HCT116 (cell line): Measurements from ENCODE around the gene TMEM14A. TPM values are rescaled to one million over a fixed set of nuclear protein-coding genes. Genes with fewer than 3 reads are reported as not detected.

Experiments
- ATAC-seq: fragments of 200-7000 bp; cut with Tn5 transposase; 2 replicates; pipeline ENCODE4 v1.9.1; 2020; ENCODE audit warnings: mild to moderate bottlenecking, moderate library complexity
- BruUV-seq: library from RNA; stranded (reverse); fragments of 400-500 nt; replicated peaks from 2 replicates; lab custom pipeline; 2021; lab: Mats Ljungman, UMichigan
- CTCF ChIA-PET: fragments of 300-600 bp; sonication (Branson Sonifier 250); formaldehyde crosslinking; loops from one replicate; lab custom pipeline; 2021; ENCODE audit warnings: antibody characterized with exemption; lab: Charles Lee
- POLR2A ChIA-PET: fragments of 300-600, 350-600 bp; sonication (Branson Sonifier 250); formaldehyde crosslinking; loops from one replicate; lab custom pipeline; 2021; ENCODE audit warnings: antibody characterized with exemption; lab: Charles Lee
- RAD21 ChIA-PET, 2 experiments: fragments of 300-600 bp; sonication (Branson Sonifier 250); formaldehyde crosslinking; loops; one replicate each; lab custom pipeline; 2023; ENCODE audit warnings: low total read pairs in 2 of 2; ENCODE audit not compliant: uncharacterized antibody in 2 of 2, unreplicated experiment in 2 of 2, low non-redundant PET in 1 of 2; lab: Charles Lee
- DNase-seq: peaks from one replicate; pipeline ENCODE4 v3.0.0-alpha.2; 2010; ENCODE audit warnings: low read depth, low spot score
- H2AFZ ChIP-seq: fragments of 200-600 bp; shearing (Covaris generic), sonication (generic); 2 replicates; pipeline ENCODE4 v1.6.1; 2017; ENCODE audit warnings: low read depth, mixed run types, mixed read lengths, antibody characterized with exemption, low read length; ENCODE audit not compliant: poor library complexity, severe bottlenecking
- H3K27ac ChIP-seq: 2 replicates; pipeline ENCODE4 v1.5.1; 2012; ENCODE audit warnings: low read depth, low read length
- H3K27me3 ChIP-seq: fragments of 200-600 bp; sonication (generic); 2 replicates; pipeline ENCODE4 v1.6.1; 2016; ENCODE audit warnings: mixed run types, low read length, mixed read lengths; ENCODE audit not compliant: insufficient read depth
- H3K36me3 ChIP-seq, 2 experiments: fragments of 200-500 bp in 1 of 2; fragments of 200-600 bp in 1 of 2; sonication (Bioruptor generic) in 1 of 2; sonication (generic) in 1 of 2; 2 replicates each; pipeline versions ENCODE4 v1.5.1 to v1.6.1; 2014 to 2016; ENCODE audit warnings: low read length in 2 of 2, inconsistent platforms in 1 of 2, mixed read lengths in 1 of 2, mixed run types in 1 of 2; ENCODE audit not compliant: insufficient read depth in 2 of 2, control insufficient read depth in 1 of 2
- H3K4me1 ChIP-seq, 2 experiments: fragments of 200-600 bp in 1 of 2; sonication (generic) in 1 of 2; 2 replicates each; pipeline versions ENCODE4 v1.5.1 to v1.6.1; 2012 to 2017; ENCODE audit warnings: low read length in 2 of 2, inconsistent platforms in 1 of 2, mild to moderate bottlenecking in 1 of 2, mixed read lengths in 1 of 2, mixed run types in 1 of 2, moderate library complexity in 1 of 2; ENCODE audit not compliant: insufficient read depth in 2 of 2, control insufficient read depth in 1 of 2
- H3K4me2 ChIP-seq: fragments of 200-600 bp; sonication (generic); 2 replicates; pipeline ENCODE4 v1.6.1; 2017; ENCODE audit warnings: mixed run types, low read length, mixed read lengths
- H3K4me3 ChIP-seq, 2 experiments: fragments of 200-600 bp in 1 of 2; sonication (generic) in 1 of 2; replicated peaks in 1 of 2; 2 replicates each; pipeline ENCODE4 v1.5.1; 2011 to 2016; ENCODE audit warnings: low read length in 2 of 2, control low read depth in 1 of 2, low read depth in 1 of 2, mild to moderate bottlenecking in 1 of 2, mixed read lengths in 1 of 2, mixed run types in 1 of 2
- H3K79me2 ChIP-seq: fragments of 200-600 bp; sonication (generic); 2 replicates; pipeline ENCODE4 v1.6.1; 2017; ENCODE audit warnings: mild to moderate bottlenecking, mixed run types, low read length, moderate library complexity, mixed read lengths; ENCODE audit not compliant: insufficient read depth
- H3K9ac ChIP-seq: fragments of 200-600 bp; sonication (generic); 2 replicates; pipeline ENCODE4 v1.6.1; 2016; ENCODE audit warnings: low read length, mixed read lengths
- H3K9me2 ChIP-seq: fragments of 200-600 bp; sonication (generic), shearing (Covaris generic); 2 replicates; pipeline ENCODE4 v1.6.1; 2017; ENCODE audit warnings: mixed run types, mild to moderate bottlenecking, moderate library complexity; ENCODE audit not compliant: insufficient read depth
- H3K9me3 ChIP-seq, 2 experiments: fragments of 200-500 bp in 1 of 2; fragments of 200-600 bp in 1 of 2; sonication (Bioruptor generic) in 1 of 2; sonication (generic) in 1 of 2; 2 replicates each; pipeline ENCODE4 v1.6.1; 2014 to 2017; ENCODE audit warnings: low read length in 2 of 2, mixed read lengths in 2 of 2, inconsistent platforms in 1 of 2, low read depth in 1 of 2, mild to moderate bottlenecking in 1 of 2, mixed run types in 1 of 2, moderate library complexity in 1 of 2; ENCODE audit not compliant: control insufficient read depth in 1 of 2, insufficient read depth in 1 of 2
- H4K20me1 ChIP-seq: fragments of 200-600 bp; sonication (generic), shearing (Covaris generic); 2 replicates; pipeline ENCODE4 v1.6.1; 2017; ENCODE audit warnings: mixed run types, mild to moderate bottlenecking, moderate library complexity; ENCODE audit not compliant: insufficient read depth
- CBX3 ChIP-seq: IDR thresholded peaks from 2 replicates; pipeline ENCODE4 v1.6.1; 2012; ENCODE audit warnings: low read depth
- CEBPB ChIP-seq: IDR thresholded peaks from 2 replicates; pipeline ENCODE4 v1.6.1; 2012; ENCODE audit warnings: low read depth
- EZH2phosphoT487 ChIP-seq: fragments of 200-600 bp; IDR thresholded peaks from 2 replicates; pipeline ENCODE4 v1.6.1; 2018; ENCODE audit warnings: antibody characterized with exemption, borderline replicate concordance
- FOSL1 ChIP-seq: IDR thresholded peaks from 2 replicates; pipeline ENCODE4 v1.6.1; 2012; ENCODE audit warnings: low read depth
- JUND ChIP-seq: IDR thresholded peaks from 2 replicates; pipeline ENCODE4 v1.6.1; 2012
- POLR2AphosphoS5 ChIP-seq: IDR thresholded peaks from 2 replicates; pipeline ENCODE4 v1.6.1; 2011; ENCODE audit warnings: mild to moderate bottlenecking, low read depth, low read length, moderate library complexity
- SP1 ChIP-seq: IDR thresholded peaks from 2 replicates; pipeline ENCODE4 v1.6.1; 2012; ENCODE audit warnings: low read depth
- SRF ChIP-seq: IDR thresholded peaks from 2 replicates; pipeline ENCODE4 v1.6.1; 2012; ENCODE audit warnings: low read depth
- TCF7L2 ChIP-seq: IDR thresholded peaks from 2 replicates; pipeline ENCODE4 v1.7.0; 2011; ENCODE audit warnings: borderline replicate concordance, inconsistent platforms; ENCODE audit not compliant: insufficient read depth, insufficient read length; ENCODE audit errors: extremely low read depth
- YY1 ChIP-seq: IDR thresholded peaks from 2 replicates; pipeline ENCODE4 v1.6.1; 2011; ENCODE audit warnings: low read length, low read depth, moderate library complexity, mild to moderate bottlenecking; ENCODE audit not compliant: insufficient replicate concordance; ENCODE audit errors: extremely low read depth
- ZBTB33 ChIP-seq: IDR thresholded peaks from 2 replicates; pipeline ENCODE4 v1.6.1; 2011; ENCODE audit warnings: mild to moderate bottlenecking, low read length, moderate library complexity; ENCODE audit not compliant: insufficient replicate concordance; ENCODE audit errors: extremely low read depth
- ZNF274 ChIP-seq: fragments of 200-500 bp; sonication (Bioruptor generic); IDR thresholded peaks from 2 replicates; pipeline ENCODE4 v1.6.1; 2014; ENCODE audit warnings: mild to moderate bottlenecking, low read depth, low read length, inconsistent platforms
- intact Hi-C: fragments of 100-400 bp; cut with micrococcal nuclease; formaldehyde crosslinking; loops from 2 replicates; pipeline ENCODE4 v1.10.0; 2022
- total RNA-seq: library from RNA; stranded (reverse); gene quantifications from one replicate; pipeline ENCODE4 v1.2.1, GENCODE V29; 2021; ENCODE audit not compliant: unreplicated experiment
- TF ChIP-seq, protein P1 (sequence below), 3 experiments: fragments of 200-600 bp in 1 of 3; sonication (generic) in 1 of 3; IDR thresholded peaks in 2 of 3; conservative IDR thresholded peaks in 1 of 3; 2 replicates each; pipeline ENCODE4 v1.5.1; 2012 to 2017; ENCODE audit warnings: low read depth in 2 of 3, low read length in 2 of 3, antibody characterized with exemption in 1 of 3, borderline replicate concordance in 1 of 3, control low read depth in 1 of 3, mild to moderate bottlenecking in 1 of 3, mixed read lengths in 1 of 3, mixed run types in 1 of 3, moderate library complexity in 1 of 3; ENCODE audit not compliant: insufficient read depth in 1 of 3
- TF ChIP-seq, protein P2 (sequence below): IDR thresholded peaks from 2 replicates; pipeline ENCODE4 v1.6.1; 2012

TMEM14A gene
- total RNA-seq, 1 experiment from 2014 or later, result 51.5 TPM

GRCh38 chr6:52643158-52643557, 27.8 kb upstream of the TMEM14A start (continued):
- TF ChIP-seq, protein P1, sequence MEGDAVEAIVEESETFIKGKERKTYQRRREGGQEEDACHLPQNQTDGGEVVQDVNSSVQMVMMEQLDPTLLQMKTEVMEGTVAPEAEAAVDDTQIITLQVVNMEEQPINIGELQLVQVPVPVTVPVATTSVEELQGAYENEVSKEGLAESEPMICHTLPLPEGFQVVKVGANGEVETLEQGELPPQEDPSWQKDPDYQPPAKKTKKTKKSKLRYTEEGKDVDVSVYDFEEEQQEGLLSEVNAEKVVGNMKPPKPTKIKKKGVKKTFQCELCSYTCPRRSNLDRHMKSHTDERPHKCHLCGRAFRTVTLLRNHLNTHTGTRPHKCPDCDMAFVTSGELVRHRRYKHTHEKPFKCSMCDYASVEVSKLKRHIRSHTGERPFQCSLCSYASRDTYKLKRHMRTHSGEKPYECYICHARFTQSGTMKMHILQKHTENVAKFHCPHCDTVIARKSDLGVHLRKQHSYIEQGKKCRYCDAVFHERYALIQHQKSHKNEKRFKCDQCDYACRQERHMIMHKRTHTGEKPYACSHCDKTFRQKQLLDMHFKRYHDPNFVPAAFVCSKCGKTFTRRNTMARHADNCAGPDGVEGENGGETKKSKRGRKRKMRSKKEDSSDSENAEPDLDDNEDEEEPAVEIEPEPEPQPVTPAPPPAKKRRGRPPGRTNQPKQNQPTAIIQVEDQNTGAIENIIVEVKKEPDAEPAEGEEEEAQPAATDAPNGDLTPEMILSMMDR (IDR thresholded peaks at IDR 0.05 in 2 of 3, conservative IDR thresholded peaks at IDR 0.05 in 1 of 3; ENCODE audit: borderline replicate concordance in 1 of 3, insufficient read depth in 1 of 3, low read depth in 2 of 3, low read length in 2 of 3), result no peak
- no peak for TF ChIP-seq ZBTB33
- TF ChIP-seq POLR2AphosphoS5, result no peak
- TF ChIP-seq JUND, result no peak
- no peak for TF ChIP-seq SP1
- TF ChIP-seq, protein P2, sequence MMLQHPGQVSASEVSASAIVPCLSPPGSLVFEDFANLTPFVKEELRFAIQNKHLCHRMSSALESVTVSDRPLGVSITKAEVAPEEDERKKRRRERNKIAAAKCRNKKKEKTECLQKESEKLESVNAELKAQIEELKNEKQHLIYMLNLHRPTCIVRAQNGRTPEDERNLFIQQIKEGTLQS, result no peak

DNA sequence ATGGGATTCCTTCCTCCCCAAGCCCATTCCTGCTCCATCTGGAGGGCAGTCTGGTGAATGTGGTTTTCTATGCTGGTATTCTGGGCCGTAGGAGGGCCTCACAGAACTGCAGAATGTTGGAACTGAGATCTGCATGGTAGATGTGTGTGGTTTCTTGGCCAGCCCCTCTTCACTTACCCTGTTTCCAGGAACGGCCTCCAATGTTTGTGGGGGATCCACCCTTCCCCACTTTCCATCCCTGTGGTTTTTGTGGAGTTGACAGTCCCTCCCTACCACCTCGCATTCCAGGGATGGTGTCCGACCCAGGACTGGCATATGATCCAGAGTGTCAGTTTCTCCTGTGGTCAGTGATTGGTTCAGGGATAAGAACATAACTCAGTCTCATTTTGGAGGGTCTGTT, 26.7 kb upstream of the TMEM14A start:
- RAD21 ChIA-PET, result no interaction called here
- TF ChIP-seq, protein P2, result no peak
- TF ChIP-seq CBX3 (no peak), TCF7L2 (no peak), CEBPB (no peak), ZBTB33 (no peak), FOSL1 (no peak), EZH2phosphoT487 (no peak), ZNF274 (no peak), YY1 (no peak), SRF (no peak)

More for the DNA sequence above, 26.7 kb upstream of the TMEM14A start:
- Histone ChIP-seq H4K20me1 (no peaks in the 10 kb centered on the region), H3K27ac (no peak overlapping the region), H2AFZ (no peak overlapping the region), H3K4me1 (no peaks in the 10 kb centered on the region), H3K9me2 (no peaks in the 10 kb centered on the region), H3K79me2 (no peaks in the 10 kb centered on the region), H3K36me3 (no peaks in the 10 kb centered on the region), H3K4me2 (no peak overlapping the region), H3K4me3 (no peak overlapping the region), H3K27me3 (no peaks in the 10 kb centered on the region), H3K9ac (no peak overlapping the region), H3K9me3 (no peaks in the 10 kb centered on the region)
- DNase-seq (no peak), ATAC-seq (no peak)
- intact Hi-C loops, result no loop called here
- POLR2A ChIA-PET, result no interaction called here
- BruUV-seq, result no TSS peak
- CTCF ChIA-PET, result no interaction called here
